HepG2 (cell line): Measurements from ENCODE around the gene FAM174C. TPM values are rescaled to one million over a fixed set of nuclear protein-coding genes. Genes with fewer than 3 reads are reported as not detected.

Experiments
- ATRX ChIP-seq: sonication (generic); formaldehyde crosslinking; IDR thresholded peaks from 2 replicates; pipeline ENCODE4 v1.4.0; 2020; ENCODE audit warnings: missing genetic modification reagents, borderline replicate concordance
- CSRNP1 ChIP-seq: sonication (generic); formaldehyde crosslinking; IDR thresholded peaks from 2 replicates; pipeline ENCODE4 v1.8.1; 2023; ENCODE audit warnings: mild to moderate bottlenecking, missing genetic modification reagents
- FOSL1 ChIP-seq: sonication (generic); formaldehyde crosslinking; IDR thresholded peaks from 2 replicates; pipeline ENCODE4 v1.9.0; 2021; ENCODE audit warnings: missing genetic modification reagents, borderline replicate concordance
- HNRNPK ChIP-seq: fragments of 200-400 bp; formaldehyde crosslinking; IDR thresholded peaks from 2 replicates; pipeline ENCODE4 v1.6.1; 2018; ENCODE audit warnings: low read length, low read depth, moderate library complexity, mild to moderate bottlenecking; ENCODE audit not compliant: poor library complexity, severe bottlenecking
- NFYB ChIP-seq: sonication (generic); formaldehyde crosslinking; IDR thresholded peaks from 2 replicates; pipeline ENCODE4 v1.4.0; 2020; ENCODE audit warnings: missing genetic modification reagents
- PAF1 ChIP-seq: IDR thresholded peaks from 2 replicates; pipeline ENCODE4 v1.6.1; 2016; ENCODE audit warnings: missing genetic modification reagents, missing compliant biosample characterization
- RARA ChIP-seq: IDR thresholded peaks from 2 replicates; pipeline ENCODE4 v1.6.1; 2016; ENCODE audit warnings: missing genetic modification reagents, missing compliant biosample characterization
- SATB2 ChIP-seq: sonication (generic); formaldehyde crosslinking; IDR thresholded peaks from 2 replicates; pipeline ENCODE4 v1.5.0; 2020; ENCODE audit warnings: missing genetic modification reagents
- TAF15 ChIP-seq: fragments of 200-400 bp; formaldehyde crosslinking; IDR thresholded peaks from one replicate; pipeline ENCODE4 v1.6.1; 2018; ENCODE audit warnings: mild to moderate bottlenecking, low read depth, low read length; ENCODE audit not compliant: poor library complexity, severe bottlenecking
- TEAD3 ChIP-seq: optimal IDR thresholded peaks from 2 replicates; pipeline ENCODE3; 2016; ENCODE audit warnings: borderline replicate concordance
- ZBTB38 ChIP-seq: sonication (generic); formaldehyde crosslinking; IDR thresholded peaks from 2 replicates; pipeline ENCODE4 v1.5.1; 2020; ENCODE audit warnings: mild to moderate bottlenecking, missing genetic modification reagents
- ZFP90 ChIP-seq: sonication (generic); formaldehyde crosslinking; IDR thresholded peaks from 2 replicates; pipeline ENCODE4 v1.8.0; 2022; ENCODE audit warnings: missing genetic modification reagents, mild to moderate bottlenecking, inconsistent platforms, borderline replicate concordance
- ZNF234 ChIP-seq: sonication (generic); formaldehyde crosslinking; conservative IDR thresholded peaks from 2 replicates; pipeline ENCODE4 v1.5.1; 2020; ENCODE audit warnings: mild to moderate bottlenecking, missing genetic modification reagents
- ZNF460 ChIP-seq: sonication (generic); formaldehyde crosslinking; IDR thresholded peaks from 2 replicates; pipeline ENCODE4 v1.5.1; 2020; ENCODE audit warnings: missing genetic modification reagents, mild to moderate bottlenecking, borderline replicate concordance
- ZNF850 ChIP-seq: sonication (generic); formaldehyde crosslinking; conservative IDR thresholded peaks from 2 replicates; pipeline ENCODE4 v1.9.0; 2021; ENCODE audit warnings: mild to moderate bottlenecking, missing genetic modification reagents
- polyA plus RNA-seq, 8 experiments: library from polyadenylated mRNA; depleted of rRNA in 3 of 8; stranded (reverse) in 7 of 8; unstranded in 1 of 8; fragments of >200 nt; fragmentation: Illumina TruSeq in 4 of 8; extraction: Trizol in 4 of 8; gene quantifications; 2 replicates each; pipeline versions ENCODE4 v1.2.1 to v1.2.3, GENCODE V29; 2011 to 2016; ENCODE audit warnings: low read depth in 4 of 8, missing spikeins in 1 of 8, mixed read lengths in 1 of 8; ENCODE audit not compliant: insufficient read depth in 1 of 8
- total RNA-seq, 5 experiments: library from RNA; depleted of rRNA; stranded (reverse); fragments of >200 nt; fragmentation: Illumina TruSeq; extraction: Trizol; gene quantifications; 2 replicates each; pipeline ENCODE4 v1.2.3, GENCODE V29; 2016; ENCODE audit warnings: low read depth in 1 of 5
- TF ChIP-seq, protein P1 (sequence below): sonication (generic); formaldehyde crosslinking; IDR thresholded peaks from 2 replicates; pipeline ENCODE4 v1.4.0; 2020; ENCODE audit warnings: missing genetic modification reagents
- TF ChIP-seq, protein P2 (sequence below): sonication (generic); formaldehyde crosslinking; IDR thresholded peaks from 2 replicates; pipeline ENCODE4 v1.5.1; 2020; ENCODE audit warnings: mild to moderate bottlenecking, missing genetic modification reagents, borderline replicate concordance
- TF ChIP-seq, protein P3 (sequence below): sonication (generic); formaldehyde crosslinking; IDR thresholded peaks from 2 replicates; pipeline ENCODE4 v1.5.1; 2020; ENCODE audit warnings: missing genetic modification reagents, mild to moderate bottlenecking, borderline replicate concordance
- TF ChIP-seq, protein P4 (sequence below): sonication (generic); formaldehyde crosslinking; IDR thresholded peaks from 2 replicates; pipeline ENCODE4 v1.8.1; 2023; ENCODE audit warnings: missing genetic modification reagents, mild to moderate bottlenecking, borderline replicate concordance

Gene FAM174C
- total and polyA plus RNA-seq, 2 of the 13 experiments (the other 11 are each of a cell fraction or from before 2014, with no cell fraction given), result 19.5 to 31.3 TPM

DNA sequence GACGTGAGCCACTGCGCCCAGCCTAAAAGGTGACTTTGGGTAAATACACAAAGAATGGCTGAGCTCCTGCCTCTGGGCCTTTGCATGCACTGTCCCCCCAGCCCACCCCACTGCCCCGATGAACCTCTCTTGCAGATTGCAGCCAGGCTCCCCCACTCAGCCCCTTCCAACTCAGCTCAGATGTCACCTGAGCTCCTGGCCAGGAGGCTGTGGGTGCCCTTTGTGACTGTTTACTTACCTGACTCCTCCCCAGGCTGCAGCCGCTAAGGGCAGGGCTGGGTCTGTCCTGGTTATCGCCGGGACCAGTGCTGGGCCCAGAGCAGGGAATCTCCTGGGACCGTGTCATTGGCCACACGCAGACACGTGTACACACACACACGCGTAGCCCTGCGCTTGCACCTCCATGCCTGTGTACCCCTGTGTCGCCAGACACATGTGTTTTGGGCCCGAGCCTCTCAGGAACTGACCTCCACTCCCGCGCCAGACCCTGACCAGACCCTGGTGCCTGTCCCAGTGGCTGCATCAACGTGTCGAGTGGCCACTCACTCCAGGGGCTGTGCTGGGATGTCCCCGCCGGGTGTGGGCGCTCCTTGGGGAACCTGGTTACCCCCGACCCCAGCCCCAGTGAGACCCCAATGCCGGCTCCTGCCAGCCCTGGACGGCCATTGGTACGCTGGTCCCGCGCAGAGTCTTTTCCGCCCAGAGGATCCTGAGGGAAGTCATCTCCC is 29.0 kb downstream of the FAM174C start (continued):
- TF ChIP-seq, protein P1, sequence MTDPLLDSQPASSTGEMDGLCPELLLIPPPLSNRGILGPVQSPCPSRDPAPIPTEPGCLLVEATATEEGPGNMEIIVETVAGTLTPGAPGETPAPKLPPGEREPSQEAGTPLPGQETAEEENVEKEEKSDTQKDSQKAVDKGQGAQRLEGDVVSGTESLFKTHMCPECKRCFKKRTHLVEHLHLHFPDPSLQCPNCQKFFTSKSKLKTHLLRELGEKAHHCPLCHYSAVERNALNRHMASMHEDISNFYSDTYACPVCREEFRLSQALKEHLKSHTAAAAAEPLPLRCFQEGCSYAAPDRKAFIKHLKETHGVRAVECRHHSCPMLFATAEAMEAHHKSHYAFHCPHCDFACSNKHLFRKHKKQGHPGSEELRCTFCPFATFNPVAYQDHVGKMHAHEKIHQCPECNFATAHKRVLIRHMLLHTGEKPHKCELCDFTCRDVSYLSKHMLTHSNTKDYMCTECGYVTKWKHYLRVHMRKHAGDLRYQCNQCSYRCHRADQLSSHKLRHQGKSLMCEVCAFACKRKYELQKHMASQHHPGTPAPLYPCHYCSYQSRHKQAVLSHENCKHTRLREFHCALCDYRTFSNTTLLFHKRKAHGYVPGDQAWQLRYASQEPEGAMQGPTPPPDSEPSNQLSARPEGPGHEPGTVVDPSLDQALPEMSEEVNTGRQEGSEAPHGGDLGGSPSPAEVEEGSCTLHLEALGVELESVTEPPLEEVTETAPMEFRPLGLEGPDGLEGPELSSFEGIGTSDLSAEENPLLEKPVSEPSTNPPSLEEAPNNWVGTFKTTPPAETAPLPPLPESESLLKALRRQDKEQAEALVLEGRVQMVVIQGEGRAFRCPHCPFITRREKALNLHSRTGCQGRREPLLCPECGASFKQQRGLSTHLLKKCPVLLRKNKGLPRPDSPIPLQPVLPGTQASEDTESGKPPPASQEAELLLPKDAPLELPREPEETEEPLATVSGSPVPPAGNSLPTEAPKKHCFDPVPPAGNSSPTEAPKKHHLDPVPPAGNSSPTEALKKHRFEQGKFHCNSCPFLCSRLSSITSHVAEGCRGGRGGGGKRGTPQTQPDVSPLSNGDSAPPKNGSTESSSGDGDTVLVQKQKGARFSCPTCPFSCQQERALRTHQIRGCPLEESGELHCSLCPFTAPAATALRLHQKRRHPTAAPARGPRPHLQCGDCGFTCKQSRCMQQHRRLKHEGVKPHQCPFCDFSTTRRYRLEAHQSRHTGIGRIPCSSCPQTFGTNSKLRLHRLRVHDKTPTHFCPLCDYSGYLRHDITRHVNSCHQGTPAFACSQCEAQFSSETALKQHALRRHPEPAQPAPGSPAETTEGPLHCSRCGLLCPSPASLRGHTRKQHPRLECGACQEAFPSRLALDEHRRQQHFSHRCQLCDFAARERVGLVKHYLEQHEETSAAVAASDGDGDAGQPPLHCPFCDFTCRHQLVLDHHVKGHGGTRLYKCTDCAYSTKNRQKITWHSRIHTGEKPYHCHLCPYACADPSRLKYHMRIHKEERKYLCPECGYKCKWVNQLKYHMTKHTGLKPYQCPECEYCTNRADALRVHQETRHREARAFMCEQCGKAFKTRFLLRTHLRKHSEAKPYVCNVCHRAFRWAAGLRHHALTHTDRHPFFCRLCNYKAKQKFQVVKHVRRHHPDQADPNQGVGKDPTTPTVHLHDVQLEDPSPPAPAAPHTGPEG, result 0 out of 2 replicates have a peak, but pooled peaks have one; percentile 42
- TF ChIP-seq ZNF850 (CRISPR knock-in tag) (no peak), ZNF460 (CRISPR knock-in tag) (no peak), ZNF234 (CRISPR knock-in tag) (no peak), TEAD3 (CRISPR knock-in tag) (peak; percentile 43), ATRX (CRISPR knock-in tag) (no peak), NFYB (peak; percentile 58; the same call in 1 of the 2 replicates), FOSL1 (no peak), HNRNPK (no peak), ZFP90 (0 out of 2 replicates have a peak, but pooled peaks have one; percentile 37), TAF15 (no peak), RARA (CRISPR knock-in tag) (peak; percentile 48; the same call in 1 of the 2 replicates), CSRNP1 (CRISPR knock-in tag) (no peak), PAF1 (CRISPR knock-in tag) (no peak), ZBTB38 (CRISPR knock-in tag) (peak; percentile 38), SATB2 (CRISPR knock-in tag) (no peak)
- TF ChIP-seq, protein P2, sequence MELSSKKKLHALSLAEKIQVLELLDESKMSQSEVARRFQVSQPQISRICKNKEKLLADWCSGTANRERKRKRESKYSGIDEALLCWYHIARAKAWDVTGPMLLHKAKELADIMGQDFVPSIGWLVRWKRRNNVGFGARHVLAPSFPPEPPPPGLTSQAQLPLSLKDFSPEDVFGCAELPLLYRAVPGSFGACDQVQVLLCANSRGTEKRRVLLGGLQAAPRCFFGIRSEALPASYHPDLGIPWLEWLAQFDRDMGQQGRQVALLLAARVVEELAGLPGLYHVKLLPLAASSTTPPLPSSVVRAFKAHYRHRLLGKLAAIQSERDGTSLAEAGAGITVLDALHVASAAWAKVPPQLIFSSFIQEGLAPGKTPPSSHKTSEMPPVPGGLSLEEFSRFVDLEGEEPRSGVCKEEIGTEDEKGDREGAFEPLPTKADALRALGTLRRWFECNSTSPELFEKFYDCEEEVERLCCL (CRISPR knock-in tag), result no peak
- TF ChIP-seq, protein P3, sequence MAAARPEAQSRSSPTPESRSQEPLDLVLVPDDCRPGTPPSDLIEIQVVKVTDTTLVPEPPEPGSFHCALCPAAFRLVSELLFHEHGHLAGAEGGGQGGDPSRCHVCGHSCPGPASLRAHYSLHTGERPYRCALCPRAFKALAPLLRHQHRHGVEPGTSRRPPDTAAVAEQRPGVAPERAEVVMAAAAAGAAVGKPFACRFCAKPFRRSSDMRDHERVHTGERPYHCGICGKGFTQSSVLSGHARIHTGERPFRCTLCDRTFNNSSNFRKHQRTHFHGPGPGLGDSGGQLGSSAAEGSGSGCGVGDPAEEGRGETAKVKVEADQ (CRISPR knock-in tag), result peak; percentile 38; the same call in 1 of the 2 replicates
- TF ChIP-seq, protein P4, sequence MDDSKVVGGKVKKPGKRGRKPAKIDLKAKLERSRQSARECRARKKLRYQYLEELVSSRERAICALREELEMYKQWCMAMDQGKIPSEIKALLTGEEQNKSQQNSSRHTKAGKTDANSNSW (CRISPR knock-in tag), result no peak
